Measurements from ENCODE around the gene CYB5RL. TPM values are rescaled to one million over a fixed set of nuclear protein-coding genes. Genes with fewer than 3 reads are reported as not detected.
"Not testable (repeated sequence)": the region's sequence is repeated elsewhere in the genome, so short reads cannot be mapped to it uniquely, and the experiment has no call there.

The CYB5RL gene
- total RNA-seq, 1 donor from 2014 or later = 3.9 TPM

GRCh38 chr1:54219688-54220003 lies 19.8 kb upstream of the CYB5RL start:
- no peak for DNase-seq (ENCODE audit: low read depth)
- Histone ChIP-seq H3K4me3 (ENCODE audit: low read depth, low read length) (no peak overlapping the region), H3K27me3 (ENCODE audit: control insufficient read depth, insufficient read depth, low read length) (no peaks in the 10 kb centered on the region), H3K36me3 (ENCODE audit: control insufficient read depth, insufficient read depth, low read length) (peaks cover 16% of the 10 kb centered on the region)
- no peak for FAIRE-seq
- no peak for TF ChIP-seq CTCF (IDR thresholded peaks at IDR 0.05; ENCODE audit: insufficient read depth, low read length, severe bottlenecking)

- no peak for TF ChIP-seq CTCF (IDR thresholded peaks at IDR 0.05; ENCODE audit: insufficient read depth, low read length, severe bottlenecking)
- DNase-seq (ENCODE audit: low read depth) (no peak), FAIRE-seq (no peak)
- no peaks in the 10 kb centered on the region for H3K27me3 ChIP-seq (ENCODE audit: control insufficient read depth, insufficient read depth, low read length)
- H3K4me3 ChIP-seq (ENCODE audit: low read depth, low read length) = no peak overlapping the region
- peaks cover 19% of the 10 kb centered on the region for H3K36me3 ChIP-seq (ENCODE audit: control insufficient read depth, insufficient read depth, low read length)
Observed at GRCh38 chr1:54218883-54219687, 19.3 kb upstream of the CYB5RL start.

- TF ChIP-seq CTCF (IDR thresholded peaks at IDR 0.05; ENCODE audit: insufficient read depth, low read length, severe bottlenecking) = no peak
- Histone ChIP-seq H3K4me3 (ENCODE audit: low read depth, low read length) (no peak overlapping the region), H3K27me3 (ENCODE audit: control insufficient read depth, insufficient read depth, low read length) (no peaks in the 10 kb centered on the region), H3K36me3 (ENCODE audit: control insufficient read depth, insufficient read depth, low read length) (peaks cover 32% of the 10 kb centered on the region)
- DNase-seq (ENCODE audit: low read depth) (no peak), FAIRE-seq (no peak)
Observed at GRCh38 chr1:54215523-54215922, 15.7 kb upstream of the CYB5RL start.

DNA sequence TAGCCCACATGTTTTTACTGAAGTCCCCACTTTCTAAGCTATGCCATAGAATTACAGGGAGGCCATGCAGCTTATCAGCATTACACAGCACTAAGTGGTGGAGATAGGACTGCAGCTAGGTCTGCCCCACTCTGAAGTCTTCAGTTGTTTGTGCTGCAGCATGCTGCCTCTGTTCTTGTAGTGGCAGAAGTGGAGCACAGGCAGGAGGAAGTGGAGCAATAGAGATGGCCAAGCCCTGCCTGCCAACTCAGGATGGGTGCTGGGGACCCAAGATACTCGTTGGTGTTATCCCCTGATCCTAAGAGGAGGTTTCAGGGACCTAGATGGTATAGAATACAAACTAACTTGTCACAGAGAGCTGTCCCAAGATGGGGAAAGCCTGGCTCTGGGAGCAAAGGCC lies 13.0 kb upstream of the CYB5RL start:
- FAIRE-seq (no peak), DNase-seq (ENCODE audit: low read depth) (no peak)
- Histone ChIP-seq H3K36me3 (ENCODE audit: control insufficient read depth, insufficient read depth, low read length) (peaks cover 31% of the 10 kb centered on the region), H3K4me3 (ENCODE audit: low read depth, low read length) (no peak overlapping the region), H3K27me3 (ENCODE audit: control insufficient read depth, insufficient read depth, low read length) (no peaks in the 10 kb centered on the region)
- TF ChIP-seq CTCF (IDR thresholded peaks at IDR 0.05; ENCODE audit: insufficient read depth, low read length, severe bottlenecking) = no peak

GRCh38 chr1:54207896-54208295 lies 8.1 kb upstream of the CYB5RL start:
- not testable (repeated sequence) for FAIRE-seq; H3K4me3 ChIP-seq (ENCODE audit: low read depth, low read length); H3K27me3 ChIP-seq (ENCODE audit: control insufficient read depth, insufficient read depth, low read length); DNase-seq (ENCODE audit: low read depth)
- H3K36me3 ChIP-seq (ENCODE audit: control insufficient read depth, insufficient read depth, low read length) = peaks cover 29% of the 10 kb centered on the region

- no peak for FAIRE-seq
Observed at GRCh38 chr1:54207287-54207686, 7.5 kb upstream of the CYB5RL start.

More at GRCh38 chr1:54207287-54207686, 7.5 kb upstream of the CYB5RL start:
- H3K27me3 ChIP-seq (ENCODE audit: control insufficient read depth, insufficient read depth, low read length) = no peaks in the 10 kb centered on the region
- peaks cover 25% of the 10 kb centered on the region for H3K36me3 ChIP-seq (ENCODE audit: control insufficient read depth, insufficient read depth, low read length)
- peak; percentile 40 for DNase-seq (ENCODE audit: low read depth)
- H3K4me3 ChIP-seq (ENCODE audit: low read depth, low read length) = no peak overlapping the region
- no peak for TF ChIP-seq CTCF (IDR thresholded peaks at IDR 0.05; ENCODE audit: insufficient read depth, low read length, severe bottlenecking)

All from bronchial epithelial cell (primary cell).